Stimulated activated CD4-positive, alpha-beta T cell treated with anti-CD3 and anti-CD28 coated beads, Interleukin-2, amount 100 ng/mL, for 4 hours (primary cell): ENCODE results near the gene OLIG1.
A peak's percentile ranks its signal among the peaks of the same experiment; 100 is the strongest.

Experiments
- DNase-seq: peaks from one replicate; pipeline ENCODE4 v3.0.0-alpha.2; 2020; ENCODE audit warnings: low read depth

The OLIG1 gene

GRCh38 chr21:33069994-33070743, at the start of gene OLIG1:
TSS of gene OLIG1 (plus strand) at chr21:33070141. CDS start at chr21:33070247, 106 bp downstream.
- DNase-seq: peak; percentile 16

DNA sequence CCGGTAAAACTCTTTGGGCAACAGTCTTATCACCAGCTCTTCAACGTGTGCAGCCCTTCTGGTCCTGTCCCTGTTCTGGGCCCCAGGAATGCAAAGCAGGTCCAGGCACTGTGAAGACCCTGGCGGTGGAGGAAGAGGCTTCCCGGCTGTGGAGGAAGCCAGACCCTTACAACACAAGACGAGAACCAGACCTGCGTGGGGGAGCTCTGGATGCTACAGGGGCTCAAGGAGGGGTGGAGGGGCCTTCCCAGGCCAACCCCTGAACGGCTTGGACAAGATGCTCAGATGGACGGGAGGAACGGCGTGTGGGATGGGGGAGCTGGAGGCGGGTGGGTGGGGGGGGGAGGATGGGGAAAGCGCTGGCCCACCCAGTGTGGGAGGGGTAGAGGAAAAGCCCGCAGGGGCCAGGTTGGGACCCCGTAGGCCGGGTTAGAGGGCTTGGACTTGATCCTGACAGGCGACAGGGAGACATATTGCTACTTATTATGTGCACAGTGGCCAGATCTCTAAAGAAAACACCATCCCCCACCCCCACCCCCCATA, 49.3 kb upstream of the OLIG1 start:
- no peak for DNase-seq

- DNase-seq: no peak
These were observed 48.8 kb upstream of the OLIG1 start for GRCh38 chr21:33021150-33021549.

DNA sequence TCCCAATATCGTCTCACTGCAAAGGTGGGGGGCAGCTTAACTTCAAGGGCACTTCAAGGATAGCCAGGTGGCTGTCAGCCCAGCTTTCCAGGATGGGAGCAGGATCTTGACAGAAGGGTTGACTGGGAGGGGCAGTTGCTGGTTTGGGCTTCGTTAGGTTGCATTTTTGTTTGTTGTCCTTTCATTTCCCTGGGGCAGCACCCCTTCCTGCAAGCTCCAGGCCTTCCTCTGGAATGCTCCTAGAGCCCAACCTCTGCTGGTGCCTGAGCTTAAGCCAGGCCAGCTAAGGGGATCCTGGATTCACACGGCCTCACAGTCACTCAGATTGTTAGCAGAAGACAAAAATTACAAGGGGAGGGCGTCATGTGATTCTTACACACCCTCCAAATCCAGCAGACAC, 48.3 kb upstream of the OLIG1 start:
- DNase-seq: no peak

DNA sequence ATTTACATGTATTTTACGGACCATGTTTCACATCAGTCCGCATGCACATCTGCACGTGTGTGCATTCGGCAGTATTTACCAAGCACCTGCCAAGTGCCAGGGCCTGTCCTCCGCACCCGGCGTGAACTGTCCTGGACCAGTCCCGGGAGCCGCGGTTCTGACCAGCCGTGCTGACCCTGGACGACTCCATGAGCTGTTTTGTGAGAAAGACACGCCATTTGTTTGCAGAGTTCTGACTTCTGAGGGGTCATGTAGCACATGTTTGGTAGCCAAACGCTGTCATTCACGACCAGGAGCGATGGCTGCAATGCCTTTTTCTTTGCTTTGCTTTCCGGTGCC, 47.5 kb upstream of the OLIG1 start:
- no peak for DNase-seq

DNA sequence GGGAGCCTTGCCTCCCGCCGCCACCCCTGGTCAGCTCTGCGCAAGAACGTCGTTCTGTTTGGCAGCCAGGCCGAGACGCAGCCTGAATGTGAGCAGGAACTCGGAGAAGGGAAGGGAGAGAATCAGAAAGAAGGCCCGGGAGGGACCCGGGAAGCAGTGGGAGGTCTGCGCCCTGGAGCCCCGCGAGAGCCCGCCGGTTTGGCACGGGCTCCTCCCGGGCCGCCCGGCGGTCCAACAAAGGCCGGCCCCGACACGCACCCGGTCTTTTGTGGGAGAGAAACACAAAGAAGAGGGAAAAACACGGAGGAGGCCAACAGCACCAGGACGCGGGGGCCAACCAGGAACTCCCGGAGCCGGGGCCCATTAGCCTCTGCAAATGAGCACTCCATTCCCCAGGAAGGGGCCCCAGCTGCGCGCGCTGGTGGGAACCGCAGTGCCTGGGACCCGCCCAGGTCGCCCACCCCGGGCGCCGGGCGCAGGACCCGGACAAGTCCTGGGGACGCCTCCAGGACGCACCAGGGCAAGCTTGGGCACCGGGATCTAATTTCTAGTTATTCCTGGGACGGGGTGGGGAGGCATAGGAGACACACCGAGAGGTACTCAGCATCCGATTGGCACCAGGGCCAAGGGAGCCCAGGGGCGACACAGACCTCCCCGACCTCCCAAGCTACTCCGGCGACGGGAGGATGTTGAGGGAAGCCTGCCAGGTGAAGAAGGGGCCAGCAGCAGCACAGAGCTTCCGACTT, 46.9 kb upstream of the OLIG1 start:
- DNase-seq: no peak

- no peak for DNase-seq
These were observed 46.3 kb upstream of the OLIG1 start for GRCh38 chr21:33023574-33024200.

DNA sequence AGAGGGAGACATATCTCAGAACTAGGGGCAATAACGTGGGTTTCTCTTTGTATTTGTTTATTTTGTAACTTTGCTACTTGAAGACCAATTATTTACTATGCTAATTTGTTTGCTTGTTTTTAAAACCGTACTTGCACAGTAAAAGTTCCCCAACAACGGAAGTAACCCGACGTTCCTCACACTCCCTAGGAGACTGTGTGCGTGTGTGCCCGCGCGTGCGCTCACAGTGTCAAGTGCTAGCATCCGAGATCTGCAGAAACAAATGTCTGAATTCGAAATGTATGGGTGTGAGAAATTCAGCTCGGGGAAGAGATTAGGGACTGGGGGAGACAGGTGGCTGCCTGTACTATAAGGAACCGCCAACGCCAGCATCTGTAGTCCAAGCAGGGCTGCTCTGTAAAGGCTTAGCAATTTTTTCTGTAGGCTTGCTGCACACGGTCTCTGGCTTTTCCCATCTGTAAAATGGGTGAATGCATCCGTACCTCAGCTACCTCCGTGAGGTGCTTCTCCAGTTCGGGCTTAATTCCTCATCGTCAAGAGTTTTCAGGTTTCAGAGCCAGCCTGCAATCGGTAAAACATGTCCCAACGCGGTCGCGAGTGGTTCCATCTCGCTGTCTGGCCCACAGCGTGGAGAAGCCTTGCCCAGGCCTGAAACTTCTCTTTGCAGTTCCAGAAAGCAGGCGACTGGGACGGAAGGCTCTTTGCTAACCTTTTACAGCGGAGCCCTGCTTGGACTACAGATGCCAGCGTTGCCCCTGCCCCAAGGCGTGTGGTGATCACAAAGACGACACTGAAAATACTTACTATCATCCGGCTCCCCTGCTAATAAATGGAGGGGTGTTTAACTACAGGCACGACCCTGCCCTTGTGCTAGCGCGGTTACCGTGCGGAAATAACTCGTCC, 45.5 kb upstream of the OLIG1 start:
- DNase-seq: no peak

- DNase-seq: no peak
These were observed 44.8 kb upstream of the OLIG1 start for GRCh38 chr21:33025106-33025488.

- DNase-seq: no peak
These were observed 44.2 kb upstream of the OLIG1 start, which contains the start of gene OLIG2 for GRCh38 chr21:33025489-33026442. TSS of gene OLIG2 (plus strand) at chr21:33025935. CDS start at chr21:33026863, 928 bp downstream.

GRCh38 chr21:33026443-33026858, 43.5 kb upstream of the OLIG1 start:
- DNase-seq: no peak

DNA sequence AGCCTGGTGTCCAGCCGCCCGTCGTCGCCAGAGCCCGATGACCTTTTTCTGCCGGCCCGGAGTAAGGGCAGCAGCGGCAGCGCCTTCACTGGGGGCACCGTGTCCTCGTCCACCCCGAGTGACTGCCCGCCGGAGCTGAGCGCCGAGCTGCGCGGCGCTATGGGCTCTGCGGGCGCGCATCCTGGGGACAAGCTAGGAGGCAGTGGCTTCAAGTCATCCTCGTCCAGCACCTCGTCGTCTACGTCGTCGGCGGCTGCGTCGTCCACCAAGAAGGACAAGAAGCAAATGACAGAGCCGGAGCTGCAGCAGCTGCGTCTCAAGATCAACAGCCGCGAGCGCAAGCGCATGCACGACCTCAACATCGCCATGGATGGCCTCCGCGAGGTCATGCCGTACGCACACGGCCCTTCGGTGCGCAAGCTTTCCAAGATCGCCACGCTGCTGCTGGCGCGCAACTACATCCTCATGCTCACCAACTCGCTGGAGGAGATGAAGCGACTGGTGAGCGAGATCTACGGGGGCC, 43.0 kb upstream of the OLIG1 start:
- DNase-seq: no peak

GRCh38 chr21:33027401-33028286, 42.3 kb upstream of the OLIG1 start:
- no peak for DNase-seq

GRCh38 chr21:33028287-33028670, 41.7 kb upstream of the OLIG1 start:
- DNase-seq: no peak

DNA sequence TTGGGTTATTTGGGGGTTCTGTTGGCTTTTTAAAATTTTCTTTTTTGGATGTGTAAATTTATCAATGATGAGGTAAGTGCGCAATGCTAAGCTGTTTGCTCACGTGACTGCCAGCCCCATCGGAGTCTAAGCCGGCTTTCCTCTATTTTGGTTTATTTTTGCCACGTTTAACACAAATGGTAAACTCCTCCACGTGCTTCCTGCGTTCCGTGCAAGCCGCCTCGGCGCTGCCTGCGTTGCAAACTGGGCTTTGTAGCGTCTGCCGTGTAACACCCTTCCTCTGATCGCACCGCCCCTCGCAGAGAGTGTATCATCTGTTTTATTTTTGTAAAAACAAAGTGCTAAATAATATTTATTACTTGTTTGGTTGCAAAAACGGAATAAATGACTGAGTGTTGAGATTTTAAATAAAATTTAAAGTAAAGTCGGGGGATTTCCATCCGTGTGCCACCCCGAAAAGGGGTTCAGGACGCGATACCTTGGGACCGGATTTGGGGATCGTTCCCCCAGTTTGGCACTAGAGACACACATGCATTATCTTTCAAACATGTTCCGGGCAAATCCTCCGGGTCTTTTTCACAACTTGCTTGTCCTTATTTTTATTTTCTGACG, 41.1 kb upstream of the OLIG1 start:
- peak; percentile 25 for DNase-seq

DNA sequence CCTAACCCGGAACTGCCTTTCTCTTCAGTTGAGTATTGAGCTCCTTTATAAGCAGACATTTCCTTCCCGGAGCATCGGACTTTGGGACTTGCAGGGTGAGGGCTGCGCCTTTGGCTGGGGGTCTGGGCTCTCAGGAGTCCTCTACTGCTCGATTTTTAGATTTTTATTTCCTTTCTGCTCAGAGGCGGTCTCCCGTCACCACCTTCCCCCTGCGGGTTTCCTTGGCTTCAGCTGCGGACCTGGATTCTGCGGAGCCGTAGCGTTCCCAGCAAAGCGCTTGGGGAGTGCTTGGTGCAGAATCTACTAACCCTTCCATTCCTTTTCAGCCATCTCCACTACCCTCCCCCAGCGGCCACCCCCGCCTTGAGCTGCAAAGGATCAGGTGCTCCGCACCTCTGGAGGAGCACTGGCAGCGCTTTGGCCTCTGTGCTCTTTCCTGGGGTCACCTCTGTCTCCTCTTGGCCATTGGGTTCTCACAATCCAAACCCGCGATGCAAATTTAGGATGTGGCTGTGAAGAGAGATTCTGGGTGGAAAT, 40.5 kb upstream of the OLIG1 start:
- no peak for DNase-seq

- no peak for DNase-seq
These were observed 39.9 kb upstream of the OLIG1 start for GRCh38 chr21:33029975-33030461.

- no peak for DNase-seq
These were observed 39.3 kb upstream of the OLIG1 start for GRCh38 chr21:33030633-33031032.
